Type B pancreatic cell (in vitro differentiated cells): ENCODE data around the gene MAP3K9. TPM values are rescaled to one million over a fixed set of nuclear protein-coding genes. Genes with fewer than 3 reads are reported as not detected.
A peak's percentile ranks its signal among the peaks of the same experiment; 100 is the strongest.

Source experiments
- DNase-seq: peaks from one replicate; pipeline ENCODE4 v3.0.0; 2021; ENCODE audit warnings: mixed read lengths; ENCODE audit not compliant: unreplicated experiment; ENCODE audit errors: extremely low spot score
- H3K27ac Mint-ChIP-seq: 2 replicates; pipeline ENCODE4 v1.8.0; 2021; ENCODE audit warnings: mild to moderate bottlenecking, mixed read lengths
- H3K27me3 Mint-ChIP-seq: 2 replicates; pipeline ENCODE4 v1.8.0; 2021; ENCODE audit warnings: mixed read lengths
- H3K36me3 Mint-ChIP-seq: 2 replicates; pipeline ENCODE4 v1.8.0; 2021; ENCODE audit warnings: mixed read lengths
- H3K4me1 Mint-ChIP-seq: one replicate; pipeline ENCODE4 v1.8.0; 2021; ENCODE audit warnings: mixed read lengths; ENCODE audit not compliant: unreplicated experiment
- H3K4me3 Mint-ChIP-seq: 2 replicates; pipeline ENCODE4 v1.8.0; 2021; ENCODE audit warnings: mild to moderate bottlenecking, mixed read lengths
- H3K9me3 Mint-ChIP-seq: 2 replicates; pipeline ENCODE4 v1.8.0; 2021; ENCODE audit warnings: mixed read lengths
- total RNA-seq: library from RNA; stranded (reverse); gene quantifications from 2 replicates; pipeline ENCODE4 v1.2.1, GENCODE V29; 2021; ENCODE audit warnings: low replicate concordance
- TF ChIP-seq, protein P1 (sequence below): fragments of 200-600 bp; sonication (generic); conservative IDR thresholded peaks from 2 replicates; pipeline ENCODE4 v1.5.0; 2021; ENCODE audit warnings: antibody characterized with exemption, mild to moderate bottlenecking

Gene MAP3K9
- total RNA-seq, 1 donor from 2014 or later = 14.9 TPM

DNA sequence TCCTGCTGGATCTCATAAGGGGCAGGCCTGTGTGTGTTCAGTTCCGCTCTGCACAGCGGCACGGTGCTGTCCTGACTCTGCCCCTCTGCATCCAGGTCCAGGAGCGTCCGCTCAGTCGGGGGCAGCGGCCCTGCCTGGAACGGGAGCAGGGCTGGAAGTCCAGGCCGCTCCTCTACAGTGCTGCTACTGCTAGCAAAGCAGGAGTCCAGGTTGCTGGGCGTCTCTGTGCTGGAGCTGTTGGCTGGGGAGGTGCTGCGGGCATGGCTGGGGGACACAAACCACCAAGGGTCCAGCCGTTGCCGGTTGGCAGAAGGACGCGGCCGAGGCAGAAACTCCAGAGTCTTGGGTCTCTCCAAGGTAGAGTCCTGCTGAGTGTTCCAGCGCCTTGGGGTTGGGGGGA, 78.9 kb downstream of the MAP3K9 start:
- Mint-ChIP-seq H3K4me1 (peaks cover 11% of the 10 kb centered on the region), H3K27me3 (no peaks in the 10 kb centered on the region), H3K36me3 (peaks cover 23% of the 10 kb centered on the region), H3K9me3 (no peaks in the 10 kb centered on the region), H3K27ac (no peak overlapping the region), H3K4me3 (no peak overlapping the region)
- no peak for DNase-seq
- TF ChIP-seq, protein P1, sequence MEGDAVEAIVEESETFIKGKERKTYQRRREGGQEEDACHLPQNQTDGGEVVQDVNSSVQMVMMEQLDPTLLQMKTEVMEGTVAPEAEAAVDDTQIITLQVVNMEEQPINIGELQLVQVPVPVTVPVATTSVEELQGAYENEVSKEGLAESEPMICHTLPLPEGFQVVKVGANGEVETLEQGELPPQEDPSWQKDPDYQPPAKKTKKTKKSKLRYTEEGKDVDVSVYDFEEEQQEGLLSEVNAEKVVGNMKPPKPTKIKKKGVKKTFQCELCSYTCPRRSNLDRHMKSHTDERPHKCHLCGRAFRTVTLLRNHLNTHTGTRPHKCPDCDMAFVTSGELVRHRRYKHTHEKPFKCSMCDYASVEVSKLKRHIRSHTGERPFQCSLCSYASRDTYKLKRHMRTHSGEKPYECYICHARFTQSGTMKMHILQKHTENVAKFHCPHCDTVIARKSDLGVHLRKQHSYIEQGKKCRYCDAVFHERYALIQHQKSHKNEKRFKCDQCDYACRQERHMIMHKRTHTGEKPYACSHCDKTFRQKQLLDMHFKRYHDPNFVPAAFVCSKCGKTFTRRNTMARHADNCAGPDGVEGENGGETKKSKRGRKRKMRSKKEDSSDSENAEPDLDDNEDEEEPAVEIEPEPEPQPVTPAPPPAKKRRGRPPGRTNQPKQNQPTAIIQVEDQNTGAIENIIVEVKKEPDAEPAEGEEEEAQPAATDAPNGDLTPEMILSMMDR = no peak

DNA sequence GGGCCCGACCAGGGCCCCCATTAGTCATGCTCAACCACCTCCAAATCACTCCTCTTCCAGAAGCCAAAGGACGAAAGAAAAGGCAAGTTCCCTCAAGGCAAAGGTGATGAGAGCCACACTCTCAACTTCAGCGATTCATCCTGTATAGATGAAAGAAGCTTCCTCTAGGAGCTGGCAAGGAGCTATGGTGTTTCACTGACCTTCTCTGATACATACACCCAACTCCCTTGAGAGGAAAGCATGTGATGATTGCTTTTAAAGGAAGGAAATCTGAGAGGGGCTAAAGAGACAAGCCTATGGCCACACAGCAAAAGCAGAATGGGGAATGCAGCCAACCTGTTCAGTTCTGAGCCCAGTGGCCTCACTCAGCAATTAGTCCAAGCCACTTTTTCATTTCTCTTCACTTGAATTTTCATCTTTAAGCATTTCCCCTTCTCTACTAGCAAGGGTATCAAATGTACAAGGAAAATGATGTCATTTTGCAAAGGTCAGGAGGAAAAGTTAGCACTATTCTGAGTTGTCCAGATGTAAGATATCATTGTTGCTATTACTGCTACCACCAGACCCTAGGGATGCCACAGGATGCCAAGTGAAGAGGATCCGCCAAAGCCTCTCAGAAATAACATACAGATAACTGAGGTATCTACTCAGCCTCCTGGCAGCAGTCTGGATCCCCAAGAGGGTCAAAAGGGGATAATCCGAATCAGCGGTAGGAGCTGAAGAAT, 82.5 kb downstream of the MAP3K9 start:
- Mint-ChIP-seq H3K27me3 (no peaks in the 10 kb centered on the region), H3K4me3 (no peak overlapping the region), H3K27ac (peak overlapping the region; percentile 48)

DNA sequence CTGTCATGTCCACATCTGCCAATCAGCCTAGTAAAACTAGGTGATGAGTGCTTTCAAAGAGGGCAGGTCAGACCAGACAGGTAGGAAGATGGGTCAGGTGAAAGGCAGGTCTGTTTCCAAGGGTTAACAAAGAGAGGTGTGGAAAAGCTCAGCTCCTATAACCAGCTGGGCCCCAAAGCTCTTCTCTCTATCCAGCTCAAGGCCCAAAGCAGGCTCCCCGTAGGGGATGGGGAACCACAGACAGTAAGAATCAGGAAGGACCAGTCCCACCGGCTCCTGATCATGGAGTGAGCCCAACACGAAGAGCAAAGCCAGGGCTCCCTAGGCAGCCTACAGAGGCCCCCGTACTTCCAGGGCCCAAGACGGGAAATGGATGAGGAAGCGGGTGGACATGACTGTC, 84.4 kb downstream of the MAP3K9 start:
- Mint-ChIP-seq H3K4me3 (no peak overlapping the region), H3K4me1 (peaks cover 20% of the 10 kb centered on the region), H3K36me3 (peaks cover 19% of the 10 kb centered on the region), H3K27me3 (no peaks in the 10 kb centered on the region), H3K9me3 (no peaks in the 10 kb centered on the region), H3K27ac (peak overlapping the region; percentile 87)
- TF ChIP-seq, protein P1 = no peak
- no peak for DNase-seq

More for the DNA sequence above, 82.5 kb downstream of the MAP3K9 start:
- peaks cover 20% of the 10 kb centered on the region for H3K4me1 Mint-ChIP-seq
- peaks cover 19% of the 10 kb centered on the region for H3K36me3 Mint-ChIP-seq
- H3K9me3 Mint-ChIP-seq = no peaks in the 10 kb centered on the region
- no peak for DNase-seq
- TF ChIP-seq, protein P1 = no peak

DNA sequence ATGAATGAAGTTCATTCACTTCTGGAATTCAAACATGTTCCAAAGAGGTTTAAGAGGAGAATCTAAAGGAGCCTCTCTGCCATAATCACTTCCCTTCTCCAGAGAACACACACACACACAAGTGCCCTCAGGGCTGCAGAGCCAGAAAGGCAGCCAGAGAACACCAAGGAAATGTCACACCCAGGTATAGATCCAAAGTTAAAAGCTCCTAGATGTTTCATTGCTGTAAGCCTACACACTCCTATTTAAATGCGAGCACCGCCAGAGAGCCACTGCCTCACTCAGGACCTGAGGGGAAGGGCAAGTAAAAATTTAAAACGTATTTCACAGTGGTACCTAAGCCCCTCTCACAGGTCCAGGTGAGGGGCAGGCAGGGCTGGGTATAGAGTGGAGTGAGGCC, 85.2 kb downstream of the MAP3K9 start:
- TF ChIP-seq, protein P1 = no peak
- Mint-ChIP-seq H3K27me3 (no peaks in the 10 kb centered on the region), H3K27ac (peak overlapping the region; percentile 87), H3K36me3 (peaks cover 14% of the 10 kb centered on the region), H3K4me3 (no peak overlapping the region), H3K4me1 (peaks cover 20% of the 10 kb centered on the region), H3K9me3 (no peaks in the 10 kb centered on the region)
- DNase-seq = no peak

DNA sequence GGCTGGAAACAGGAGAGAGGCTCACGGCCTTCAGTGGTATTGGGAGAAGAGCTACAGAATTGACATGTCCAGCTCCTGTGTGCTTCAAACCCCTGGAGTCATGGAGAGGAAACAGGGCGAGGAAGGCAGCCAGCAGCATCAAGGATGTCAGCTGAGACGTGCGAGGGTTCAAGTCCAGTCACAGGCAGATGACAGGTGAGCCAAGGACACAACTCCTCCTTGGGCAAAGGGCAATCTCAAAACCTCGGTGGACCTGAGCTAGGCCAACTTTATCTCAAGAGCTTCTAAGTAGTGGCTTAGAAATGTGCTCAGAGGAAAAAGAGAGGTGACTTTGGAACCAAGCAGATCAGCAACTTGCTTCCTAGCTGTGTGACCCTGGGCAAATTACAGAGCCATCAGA, 86.0 kb downstream of the MAP3K9 start:
- H3K4me3 Mint-ChIP-seq = no peak overlapping the region
- H3K36me3 Mint-ChIP-seq = peaks cover 9% of the 10 kb centered on the region
- TF ChIP-seq, protein P1 = no peak
- no peaks in the 10 kb centered on the region for H3K9me3 Mint-ChIP-seq
- peak overlapping the region; percentile 70 for H3K27ac Mint-ChIP-seq
- no peaks in the 10 kb centered on the region for H3K27me3 Mint-ChIP-seq
- H3K4me1 Mint-ChIP-seq = peaks cover 20% of the 10 kb centered on the region
- no peak for DNase-seq
